IMR-90 (cell line): ENCODE data around the gene DOCK7.
A peak's percentile ranks its signal among the peaks of the same experiment; 100 is the strongest.

Experiments used
- BHLHE40 ChIP-seq: fragments of 150-350 bp; IDR thresholded peaks from 2 replicates; pipeline ENCODE4 v1.6.1; 2016; ENCODE audit warnings: mild to moderate bottlenecking, low read depth, low read length
- CHD1 ChIP-seq: IDR thresholded peaks from 2 replicates; pipeline ENCODE4 v1.6.1; 2012; ENCODE audit warnings: low read depth, low read length, improper control_type of control experiment
- ELK1 ChIP-seq: fragments of 150-350 bp; IDR thresholded peaks from 2 replicates; pipeline ENCODE4 v1.6.1; 2016; ENCODE audit warnings: low read depth, mild to moderate bottlenecking, low read length, moderate library complexity, borderline replicate concordance
- FOS ChIP-seq: fragments of 150-350 bp; IDR thresholded peaks from 2 replicates; pipeline ENCODE4 v1.6.1; 2016; ENCODE audit warnings: low read depth, low read length
- MAFK ChIP-seq: IDR thresholded peaks from 2 replicates; pipeline ENCODE4 v1.6.1; 2012; ENCODE audit warnings: low read depth, low read length, improper control_type of control experiment
- MAZ ChIP-seq: IDR thresholded peaks from 2 replicates; pipeline ENCODE4 v1.6.1; 2012; ENCODE audit warnings: low read depth, mild to moderate bottlenecking, low read length, improper control_type of control experiment, moderate library complexity, borderline replicate concordance
- MXI1 ChIP-seq: IDR thresholded peaks from 2 replicates; pipeline ENCODE4 v1.6.1; 2012; ENCODE audit warnings: low read depth, mild to moderate bottlenecking, low read length, moderate library complexity, borderline replicate concordance
- POLR2A ChIP-seq: IDR thresholded peaks from 2 replicates; pipeline ENCODE4 v1.6.1; 2012; ENCODE audit warnings: mild to moderate bottlenecking, low read depth, low read length
- RAD21 ChIP-seq: IDR thresholded peaks from 2 replicates; pipeline ENCODE4 v1.6.1; 2012; ENCODE audit warnings: low read length, improper control_type of control experiment
- RCOR1 ChIP-seq: IDR thresholded peaks from 2 replicates; pipeline ENCODE4 v1.6.1; 2012; ENCODE audit warnings: mild to moderate bottlenecking, low read length, improper control_type of control experiment; ENCODE audit not compliant: insufficient replicate concordance
- RFX5 ChIP-seq: IDR thresholded peaks from 2 replicates; pipeline ENCODE4 v1.8.0; 2012; ENCODE audit warnings: low read depth, mild to moderate bottlenecking, low read length, moderate library complexity
- SMC3 ChIP-seq: fragments of 150-350 bp; IDR thresholded peaks from 2 replicates; pipeline ENCODE4 v1.6.1; 2016; ENCODE audit warnings: low read depth, mild to moderate bottlenecking, antibody characterized with exemption, low read length, moderate library complexity
- TF ChIP-seq, protein P1 (sequence below): conservative IDR thresholded peaks from 2 replicates; pipeline ENCODE4 v1.5.1; 2012; ENCODE audit warnings: mild to moderate bottlenecking, low read depth, low read length, improper control_type of control experiment
- TF ChIP-seq, protein P2 (sequence below): fragments of 150-350 bp; IDR thresholded peaks from 2 replicates; pipeline ENCODE4 v1.6.1; 2017; ENCODE audit warnings: mild to moderate bottlenecking, antibody characterized with exemption, low read length, low read depth

DNA sequence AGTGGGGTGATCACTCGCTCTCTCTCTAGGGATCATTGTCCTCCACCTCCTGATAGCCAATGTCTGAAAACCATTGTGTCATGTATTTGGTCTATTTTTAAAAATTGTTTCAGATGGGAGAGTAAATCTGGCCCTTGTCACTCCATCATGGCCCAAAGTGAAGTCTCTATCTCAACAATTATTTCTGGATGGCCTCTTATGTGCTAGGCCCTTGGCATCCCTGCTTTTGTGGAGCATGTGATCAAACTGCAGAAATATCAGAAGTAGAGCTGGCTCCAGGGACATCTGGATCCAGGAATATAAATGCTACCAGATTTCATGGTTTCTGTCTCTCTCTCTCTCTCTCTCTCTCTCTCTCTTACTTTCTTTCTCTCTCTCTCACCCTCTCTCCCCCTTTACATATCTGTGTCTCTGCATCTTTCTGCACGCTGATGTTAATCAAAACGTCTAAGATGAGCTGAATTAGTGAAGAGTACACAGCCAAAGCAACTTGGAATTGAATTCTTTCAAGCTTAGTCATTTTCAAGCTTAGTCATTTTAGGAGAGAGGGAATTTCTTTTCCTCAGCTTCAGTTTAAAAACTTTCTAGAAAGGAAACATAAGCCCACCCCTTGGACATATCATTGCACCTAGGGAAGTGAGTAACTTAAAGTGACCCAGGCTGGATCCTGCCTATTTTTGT, 47.4 kb upstream of the DOCK7 start:
- TF ChIP-seq MAZ = no peak
- TF ChIP-seq, protein P1, sequence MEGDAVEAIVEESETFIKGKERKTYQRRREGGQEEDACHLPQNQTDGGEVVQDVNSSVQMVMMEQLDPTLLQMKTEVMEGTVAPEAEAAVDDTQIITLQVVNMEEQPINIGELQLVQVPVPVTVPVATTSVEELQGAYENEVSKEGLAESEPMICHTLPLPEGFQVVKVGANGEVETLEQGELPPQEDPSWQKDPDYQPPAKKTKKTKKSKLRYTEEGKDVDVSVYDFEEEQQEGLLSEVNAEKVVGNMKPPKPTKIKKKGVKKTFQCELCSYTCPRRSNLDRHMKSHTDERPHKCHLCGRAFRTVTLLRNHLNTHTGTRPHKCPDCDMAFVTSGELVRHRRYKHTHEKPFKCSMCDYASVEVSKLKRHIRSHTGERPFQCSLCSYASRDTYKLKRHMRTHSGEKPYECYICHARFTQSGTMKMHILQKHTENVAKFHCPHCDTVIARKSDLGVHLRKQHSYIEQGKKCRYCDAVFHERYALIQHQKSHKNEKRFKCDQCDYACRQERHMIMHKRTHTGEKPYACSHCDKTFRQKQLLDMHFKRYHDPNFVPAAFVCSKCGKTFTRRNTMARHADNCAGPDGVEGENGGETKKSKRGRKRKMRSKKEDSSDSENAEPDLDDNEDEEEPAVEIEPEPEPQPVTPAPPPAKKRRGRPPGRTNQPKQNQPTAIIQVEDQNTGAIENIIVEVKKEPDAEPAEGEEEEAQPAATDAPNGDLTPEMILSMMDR = no peak
- TF ChIP-seq CHD1 = no peak
- TF ChIP-seq POLR2A = no peak
- TF ChIP-seq RAD21 = no peak
- TF ChIP-seq BHLHE40 = no peak
- peak; percentile 46; the same call in 1 of the 2 replicates for TF ChIP-seq FOS
- TF ChIP-seq, protein P2, sequence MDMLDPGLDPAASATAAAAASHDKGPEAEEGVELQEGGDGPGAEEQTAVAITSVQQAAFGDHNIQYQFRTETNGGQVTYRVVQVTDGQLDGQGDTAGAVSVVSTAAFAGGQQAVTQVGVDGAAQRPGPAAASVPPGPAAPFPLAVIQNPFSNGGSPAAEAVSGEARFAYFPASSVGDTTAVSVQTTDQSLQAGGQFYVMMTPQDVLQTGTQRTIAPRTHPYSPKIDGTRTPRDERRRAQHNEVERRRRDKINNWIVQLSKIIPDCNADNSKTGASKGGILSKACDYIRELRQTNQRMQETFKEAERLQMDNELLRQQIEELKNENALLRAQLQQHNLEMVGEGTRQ = no peak
- no peak for TF ChIP-seq MXI1
- no peak for TF ChIP-seq MAFK
- no peak for TF ChIP-seq RCOR1
- no peak for TF ChIP-seq RFX5
- TF ChIP-seq SMC3 = no peak
- no peak for TF ChIP-seq ELK1
